ENCODE measurements around the gene COL4A4.

Gene COL4A4

DNA sequence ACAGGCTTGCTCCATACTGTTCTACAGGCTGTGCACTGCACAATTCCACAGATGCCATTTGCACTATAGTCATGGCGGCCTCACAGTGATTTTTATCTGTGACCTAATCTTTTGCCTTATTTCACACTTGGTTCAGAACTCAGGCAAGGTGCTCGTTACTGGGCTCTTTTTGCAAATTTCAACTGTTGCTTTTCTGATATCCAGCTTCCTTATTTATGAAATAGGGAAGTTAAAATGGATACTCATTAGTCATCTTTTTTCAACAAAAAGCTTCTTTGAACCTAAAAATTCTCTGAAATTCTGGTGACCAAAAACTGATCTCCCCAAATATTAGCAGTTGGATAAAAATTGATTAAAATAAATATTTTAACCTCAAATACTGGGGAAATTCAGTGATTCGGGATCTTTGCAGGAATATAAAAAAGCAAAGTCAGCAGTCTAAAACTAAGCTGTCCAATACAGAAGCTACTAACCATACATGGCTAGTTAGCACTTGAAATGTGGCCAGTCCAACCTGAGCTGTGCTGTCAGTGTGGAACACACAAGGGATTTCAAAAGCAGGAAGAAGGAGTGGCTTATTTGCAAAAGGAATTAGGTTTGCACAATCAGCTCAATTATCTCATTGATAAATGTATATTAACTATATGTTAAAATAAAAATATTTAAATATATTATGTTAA is 134.4 kb downstream of the COL4A4 start:
- DNase-seq = no peak

DNA sequence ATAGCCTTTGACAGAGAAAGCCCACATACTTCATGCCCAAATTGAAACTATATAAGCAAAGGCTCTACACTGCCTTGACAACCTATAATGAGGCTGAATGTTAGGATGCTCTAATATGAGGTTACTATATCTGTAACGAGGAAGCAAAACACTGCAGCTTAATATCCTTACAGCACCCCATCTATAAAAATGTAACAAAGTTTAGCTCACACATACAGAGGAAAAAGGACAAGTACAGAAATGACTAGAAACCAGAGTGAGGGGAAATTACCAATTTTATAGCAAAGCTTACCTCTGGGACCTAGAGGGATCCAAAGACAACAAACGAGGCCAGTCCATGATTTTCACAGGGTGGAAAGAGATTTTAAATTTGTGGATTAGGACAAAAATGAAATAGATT is 138.5 kb downstream of the COL4A4 start:
- no peak for DNase-seq

- DNase-seq = no peak
These were observed 141.4 kb downstream of the COL4A4 start for GRCh38 chr2:227022608-227023007.

DNA sequence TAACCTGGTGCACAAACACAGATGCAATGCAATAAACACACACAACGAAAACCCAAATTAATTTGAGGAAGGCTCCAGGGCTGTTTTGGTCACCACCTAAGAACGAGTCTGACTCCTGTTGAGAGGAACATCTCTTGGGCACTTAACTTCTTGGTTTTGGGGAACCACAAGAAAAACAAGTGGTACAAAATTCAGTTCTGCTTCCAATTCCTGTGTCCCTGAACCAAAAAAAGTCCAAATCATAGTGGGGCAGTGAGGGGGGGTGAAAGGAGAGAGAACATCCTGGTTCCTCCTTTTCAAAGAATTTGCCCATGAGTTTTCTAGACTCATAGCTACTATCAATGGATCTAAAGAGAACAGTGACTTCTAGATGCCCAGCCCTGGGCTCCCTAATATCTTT is 143.6 kb downstream of the COL4A4 start:
- DNase-seq = no peak

DNA sequence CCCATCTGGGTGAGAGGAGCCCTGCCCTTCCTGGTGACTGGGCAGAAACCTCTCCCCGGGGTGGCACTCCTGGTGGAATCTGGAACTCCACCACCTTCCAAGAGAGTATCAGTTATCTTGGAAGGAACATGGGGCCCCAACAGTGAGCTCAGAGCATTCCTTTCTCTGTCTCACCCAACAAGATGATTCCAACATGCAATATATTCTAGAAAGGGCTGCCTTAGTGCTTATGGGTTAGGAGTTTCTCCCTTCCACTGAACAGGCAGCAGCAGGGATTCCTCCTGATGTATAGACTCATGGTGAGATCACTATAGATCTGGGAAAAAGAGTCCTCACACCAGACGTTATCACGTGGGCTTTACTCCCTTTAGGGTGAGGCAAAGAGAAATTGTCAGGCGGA is 147.1 kb downstream of the COL4A4 start:
- no peak for DNase-seq

DNA sequence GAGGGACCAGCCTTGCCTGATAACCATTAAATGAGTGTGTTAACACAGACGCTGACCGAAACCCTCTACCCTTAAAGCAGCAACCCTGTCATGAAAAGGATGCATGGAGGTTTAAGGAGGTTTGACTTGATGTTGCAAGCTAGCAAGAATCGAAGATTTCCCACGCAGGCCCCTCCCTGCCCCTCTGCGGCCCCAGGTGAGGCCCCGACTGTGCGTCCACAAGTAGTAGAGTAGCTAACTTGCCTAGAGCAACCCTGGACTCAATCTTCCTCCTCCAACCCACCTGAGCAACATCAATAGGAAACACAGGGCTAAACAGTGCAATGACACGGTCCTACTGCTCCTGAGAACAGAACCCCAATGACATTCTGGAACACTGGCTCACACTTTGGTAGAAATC is 150.1 kb downstream of the COL4A4 start:
- no peak for DNase-seq

DNA sequence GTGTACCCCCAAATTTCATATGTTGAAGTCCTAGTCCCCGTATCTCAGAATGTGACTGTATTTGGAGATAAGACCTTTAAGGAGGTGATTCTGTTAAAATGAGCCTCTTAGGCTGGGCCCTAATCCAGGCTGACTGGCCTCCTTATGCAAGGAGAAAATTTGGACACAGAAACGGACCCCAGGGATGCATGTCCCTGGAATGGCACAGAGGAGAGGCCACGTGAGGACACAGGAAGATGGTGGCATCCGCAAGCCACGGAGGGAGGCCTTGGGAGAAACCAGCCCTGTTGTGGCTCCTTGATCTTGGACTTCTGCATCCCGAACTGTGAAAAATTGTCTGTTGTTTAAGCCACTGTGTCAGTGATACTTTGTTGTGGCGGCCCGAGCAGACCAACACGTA is 150.7 kb downstream of the COL4A4 start:
- DNase-seq = no peak

DNA sequence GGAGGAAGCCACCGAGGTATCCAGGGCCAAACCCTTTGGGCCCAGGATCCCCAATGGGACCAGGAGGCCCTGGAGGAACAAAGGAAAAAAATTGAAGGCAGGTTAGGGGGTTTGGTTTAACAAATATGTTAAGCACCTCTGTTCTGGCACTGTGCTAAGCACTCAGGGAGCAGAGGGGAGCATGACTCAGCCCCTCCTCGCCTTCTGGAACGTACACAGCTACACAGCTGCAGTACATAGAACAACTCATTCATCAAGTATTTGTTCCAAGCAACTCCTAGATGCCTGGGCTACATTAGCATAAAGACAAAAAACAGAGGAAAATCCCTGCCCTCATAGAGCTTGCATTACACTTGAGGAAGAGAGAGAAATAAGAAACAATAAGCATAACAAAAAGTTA is 153.6 kb downstream of the COL4A4 start:
- DNase-seq = no peak

DNA sequence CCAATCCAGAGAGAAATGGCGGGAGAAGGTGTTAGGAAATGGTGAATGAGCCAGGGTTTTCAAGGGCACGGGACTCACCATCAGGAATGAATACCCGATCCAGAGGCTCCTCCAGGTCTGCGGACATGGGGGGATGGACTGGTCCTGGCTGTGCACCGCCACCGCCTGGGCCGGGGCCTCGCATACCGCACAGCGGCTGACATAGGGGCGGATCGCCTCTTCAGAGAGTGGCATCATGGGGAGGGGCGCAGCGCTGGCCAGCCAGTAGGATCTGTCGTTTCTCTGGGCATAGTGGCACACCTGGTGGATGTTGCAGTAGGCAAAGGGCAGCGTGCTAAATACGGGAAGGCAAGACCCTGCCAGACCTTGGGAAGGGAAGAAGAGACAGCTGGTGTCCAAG is 156.1 kb downstream of the COL4A4 start:
- no peak for DNase-seq

DNA sequence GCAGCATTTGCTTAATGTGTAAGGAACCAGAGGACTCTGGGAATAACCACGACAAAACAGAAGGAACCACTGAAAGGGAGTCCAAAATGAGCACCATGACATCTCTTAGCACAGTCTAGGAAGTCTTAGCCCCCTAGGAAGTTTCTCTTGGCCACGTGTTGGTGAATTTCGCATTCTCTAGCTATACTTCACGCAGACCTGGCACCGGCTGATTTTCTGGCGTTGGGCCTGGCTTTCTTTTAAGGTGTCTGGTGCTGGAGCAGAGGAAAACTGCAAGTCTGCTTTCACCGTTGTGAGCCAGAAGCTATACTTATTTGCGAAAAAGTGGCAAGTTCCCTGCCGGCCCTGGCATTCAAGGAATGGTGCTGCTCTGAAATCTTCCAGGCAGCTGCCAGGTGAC is 156.9 kb downstream of the COL4A4 start:
- no peak for DNase-seq

GRCh38 chr2:227006189-227006897 is 157.7 kb downstream of the COL4A4 start:
- no peak for DNase-seq

- no peak for DNase-seq
These were observed 159.5 kb downstream of the COL4A4 start for GRCh38 chr2:227004482-227004881.

- no peak for DNase-seq
These were observed 163.9 kb downstream of the COL4A4 start for GRCh38 chr2:227000123-227000522.

GRCh38 chr2:226999661-227000060 is 164.3 kb downstream of the COL4A4 start:
- no peak for DNase-seq

- DNase-seq = no peak
These were observed 168.4 kb downstream of the COL4A4 start for GRCh38 chr2:226995625-226996041.

- no peak for DNase-seq
These were observed 169.2 kb downstream of the COL4A4 start for GRCh38 chr2:226994775-226995174.

DNA sequence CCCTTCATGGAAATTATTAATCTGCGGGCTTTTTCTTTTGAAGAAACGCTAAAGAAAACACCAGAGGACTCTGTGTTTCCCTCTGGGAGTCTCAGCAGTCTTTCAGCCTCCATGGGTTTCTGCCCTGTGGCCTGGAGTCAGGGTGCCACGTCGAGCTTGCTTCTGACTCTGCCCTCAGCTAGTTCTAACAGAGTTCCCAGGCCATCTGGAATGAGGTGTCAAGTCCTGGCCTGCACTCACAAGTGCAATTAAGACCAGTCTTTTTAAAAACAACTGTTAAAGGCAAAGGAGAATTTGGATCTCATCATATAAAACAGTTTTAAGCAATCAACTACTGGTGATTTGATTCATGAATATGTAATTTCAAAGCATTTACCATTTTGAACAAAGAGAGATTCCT is 170.8 kb downstream of the COL4A4 start:
- no peak for DNase-seq

DNA sequence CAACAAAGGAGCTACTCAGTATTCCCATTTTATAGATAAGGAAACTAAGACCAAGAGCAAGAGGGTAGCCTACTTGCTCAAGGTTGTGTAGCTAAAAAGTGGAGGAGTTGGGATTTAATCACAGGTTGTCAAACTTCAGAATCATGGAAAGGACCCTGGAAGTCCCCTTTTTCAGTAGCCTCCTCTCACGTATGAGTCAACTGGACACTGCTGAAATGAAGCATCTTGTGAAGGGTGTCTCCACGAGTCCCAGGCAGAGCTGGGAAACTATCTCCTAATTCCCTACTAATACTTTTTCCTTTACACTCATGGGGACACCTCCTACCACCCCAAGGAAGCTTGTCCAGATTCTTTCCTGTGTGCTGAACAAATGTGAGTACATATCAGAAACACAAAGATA is 172.3 kb downstream of the COL4A4 start:
- DNase-seq = no peak

GRCh38 chr2:226985583-226985946 is 178.4 kb downstream of the COL4A4 start:
- DNase-seq = no peak

GRCh38 chr2:226984750-226985582 is 179.0 kb downstream of the COL4A4 start:
- DNase-seq = no peak

GRCh38 chr2:226983895-226984749 is 179.9 kb downstream of the COL4A4 start:
- no peak for DNase-seq

GRCh38 chr2:226981791-226982326 is 182.1 kb downstream of the COL4A4 start:
- DNase-seq = no peak

- DNase-seq = no peak
These were observed 185.0 kb downstream of the COL4A4 start for GRCh38 chr2:226979004-226979403.
